CD4-positive, alpha-beta T cell treated with Interferon alpha-2 for 1 hour (primary cell): Measurements from ENCODE around the gene PRAMEF25.
"Not testable (repeated sequence)": the region's sequence is repeated elsewhere in the genome, so short reads cannot be mapped to it uniquely, and the experiment has no call there.

Source experiments
- DNase-seq, 2 donors: peaks; one replicate each; pipeline ENCODE4 v3.0.0-alpha.2; 2020 to 2022

PRAMEF25 gene

DNA sequence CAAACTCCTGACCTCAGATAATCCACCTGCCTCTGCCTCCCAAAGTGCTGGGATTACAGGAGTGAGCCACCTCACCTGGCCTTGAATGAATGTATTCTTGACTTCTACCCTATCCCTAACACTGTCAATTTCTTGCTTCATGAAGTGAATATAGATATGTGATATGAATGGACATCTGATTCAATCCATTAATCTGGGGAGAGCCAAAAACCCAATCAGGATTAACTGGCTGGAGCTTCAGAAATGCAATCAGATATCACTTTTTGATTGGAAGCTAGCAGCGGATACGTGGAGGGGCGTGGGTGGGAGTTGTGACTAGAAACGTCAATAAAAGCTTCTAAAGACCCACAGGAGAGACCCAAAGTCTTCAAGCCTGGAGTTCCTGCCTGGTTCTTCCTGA lies at the start of gene PRAMEF25:
PRAMEF25 (plus strand) TSS at position 301 of the 400 bp plus-strand sequence. CDS start 2,920 bp downstream, outside the sequence.
- DNase-seq = not testable (repeated sequence)

DNA sequence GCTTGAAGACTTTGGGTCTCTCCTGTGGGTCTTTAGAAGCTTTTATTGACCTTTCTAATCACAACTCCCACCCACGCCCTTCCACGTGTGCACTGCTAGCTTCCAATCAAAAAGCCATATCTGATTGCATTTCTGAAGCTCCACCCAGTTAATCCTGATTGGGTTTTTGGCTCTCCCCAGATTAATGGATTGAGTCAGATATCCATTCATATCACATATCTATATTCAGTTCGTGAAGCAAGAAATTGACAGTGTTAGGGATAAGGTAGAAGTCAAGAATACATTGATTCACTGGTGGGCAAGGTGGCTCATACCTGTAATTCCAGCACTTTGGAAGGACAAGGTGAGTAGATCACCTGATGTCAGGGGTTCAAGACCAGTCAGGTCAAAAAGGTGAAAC lies 14.1 kb upstream of the PRAMEF25 start, which contains the start of gene PRAMEF27:
PRAMEF27 (minus strand) TSS at position 101 of the 400 bp plus-strand sequence. CDS start 2,916 bp downstream, outside the sequence.
- not testable (repeated sequence) for DNase-seq

DNA sequence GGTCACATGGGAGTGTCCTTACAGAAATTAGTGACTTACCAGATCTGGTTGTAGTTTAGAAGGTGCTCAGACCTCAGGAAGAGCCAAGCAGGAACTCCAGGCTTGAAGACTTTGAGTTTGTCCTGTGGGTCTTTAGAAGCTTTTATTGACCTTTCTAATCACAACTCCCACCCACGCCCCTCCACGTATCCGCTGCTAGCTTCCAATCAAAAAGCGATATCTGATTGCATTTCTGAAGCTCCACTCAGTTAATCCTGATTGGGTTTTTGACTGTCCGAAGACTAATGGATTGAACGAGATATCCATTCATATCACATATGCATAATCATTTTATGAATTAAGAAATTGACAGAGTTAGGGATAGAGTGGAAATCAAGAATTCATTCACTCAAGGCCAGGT lies 46.2 kb downstream of the PRAMEF25 start, which contains the start of gene HNRNPCL2:
HNRNPCL2 (minus strand) TSS at position 101 of the 400 bp plus-strand sequence. CDS start 454 bp downstream, outside the sequence.
- not testable (repeated sequence) for DNase-seq
